Jurkat, Clone E6-1 (cell line): ENCODE data around the gene PYDC2. TPM values are rescaled to one million over a fixed set of nuclear protein-coding genes. Genes with fewer than 3 reads are reported as not detected.

Experiments
- DNase-seq: peaks from one replicate; pipeline ENCODE4 v3.0.0-alpha.2; 2011; ENCODE audit warnings: low read depth, low spot score
- H3K4me3 ChIP-seq: 2 replicates; pipeline ENCODE4 v1.5.1; 2011; ENCODE audit warnings: mild to moderate bottlenecking, low read length, control low read depth, moderate library complexity
- polyA plus RNA-seq: library from polyadenylated mRNA; unstranded; fragments of >200 nt; gene quantifications from one replicate; pipeline ENCODE4 v1.2.1, GENCODE V29; 2012; ENCODE audit warnings: missing spikeins; ENCODE audit not compliant: insufficient read length, insufficient read depth

PYDC2 gene
- polyA plus RNA-seq: not detected

- no peak within 1 kb of the TSS for H3K4me3 ChIP-seq
- no peak for DNase-seq
Observed at GRCh38 chr3:191461113-191461595, at the start of gene PYDC2. Gene PYDC2 (plus strand): TSS chr3:191461163. CDS start chr3:191461163, 0 bp downstream.

DNA sequence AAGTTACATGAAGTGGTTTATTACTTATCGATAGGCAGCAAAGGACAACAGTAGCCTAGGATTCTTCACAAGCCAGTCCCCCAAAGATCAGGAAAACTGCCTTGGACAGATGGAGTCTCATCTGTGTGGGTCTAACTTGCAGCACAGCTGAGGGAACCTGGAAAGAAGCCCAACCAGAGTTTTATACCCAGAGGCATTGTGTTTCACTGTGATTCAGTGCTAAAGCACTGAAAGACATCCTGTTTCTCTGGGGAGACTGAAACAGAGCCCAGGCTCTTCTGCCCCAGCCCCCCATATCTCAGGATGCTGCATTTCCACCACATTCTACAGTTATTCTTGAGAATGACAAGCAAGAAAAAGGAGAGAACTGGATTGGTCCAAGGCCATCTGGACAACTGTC lies 48.2 kb upstream of the PYDC2 start:
- H3K4me3 ChIP-seq: no peak overlapping the region
- no peak for DNase-seq

DNA sequence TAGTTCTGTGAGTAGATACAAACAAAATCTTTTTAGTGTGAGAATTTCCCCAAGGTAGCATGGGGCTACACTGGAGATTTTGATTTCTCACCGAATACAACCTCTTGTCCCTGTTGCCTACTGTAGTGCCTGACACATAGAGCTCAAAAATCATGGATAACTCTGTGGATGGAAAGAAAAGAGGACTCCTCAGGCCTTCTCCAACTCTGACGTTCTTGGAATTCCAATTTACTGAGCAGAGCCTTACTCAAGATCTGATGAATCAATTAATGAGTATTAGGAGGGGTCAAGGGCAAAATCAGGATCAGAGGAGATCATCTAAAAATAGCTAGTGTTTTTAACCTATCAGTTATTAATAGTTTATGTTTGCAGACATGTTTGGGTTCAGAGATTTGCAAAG lies 46.7 kb upstream of the PYDC2 start:
- no peak for DNase-seq
- no peak overlapping the region for H3K4me3 ChIP-seq

DNA sequence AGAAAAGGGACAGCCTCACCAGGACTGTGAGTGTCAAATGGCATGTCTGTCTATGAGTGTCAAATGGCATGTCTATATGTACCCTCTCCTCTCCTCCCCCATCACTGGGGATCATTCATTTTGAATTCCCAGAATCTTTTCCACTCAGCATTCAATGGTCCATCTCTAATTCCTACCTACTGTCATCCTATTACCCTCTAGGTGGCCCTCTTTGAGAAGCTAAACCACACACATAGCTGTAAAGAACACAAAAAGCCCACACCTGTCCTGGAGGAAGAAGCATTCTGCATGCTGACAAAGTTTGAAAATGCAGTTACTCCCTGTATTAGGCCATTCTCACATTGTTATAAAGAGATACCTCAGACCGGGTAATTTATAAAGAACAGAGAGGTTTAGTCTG lies 46.2 kb upstream of the PYDC2 start:
- DNase-seq: no peak
- H3K4me3 ChIP-seq: no peak overlapping the region

- no peak overlapping the region for H3K4me3 ChIP-seq
- DNase-seq: no peak
Observed at GRCh38 chr3:191415566-191415965, 45.4 kb upstream of the PYDC2 start.

GRCh38 chr3:191417457-191417729 lies 43.6 kb upstream of the PYDC2 start:
- no peak overlapping the region for H3K4me3 ChIP-seq
- DNase-seq: no peak

DNA sequence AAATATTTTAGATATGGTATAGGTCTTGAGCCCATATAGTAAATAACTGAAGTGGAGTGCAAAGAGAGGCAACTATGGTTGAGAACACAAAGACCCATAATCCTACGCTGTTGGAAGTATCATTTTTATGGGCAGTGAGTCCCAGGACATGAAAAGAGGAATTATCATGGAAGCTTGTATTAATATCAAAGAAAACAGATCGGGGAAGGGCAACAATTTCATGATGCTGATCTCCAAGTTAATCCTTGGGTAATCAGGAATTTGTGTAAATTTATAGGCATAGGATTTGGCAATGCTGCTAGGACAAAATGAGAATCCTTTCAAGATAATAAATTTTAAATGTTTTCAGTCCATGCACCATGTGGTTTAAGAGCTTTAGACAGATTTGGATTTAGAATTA lies 40.2 kb upstream of the PYDC2 start:
- no peak for DNase-seq

DNA sequence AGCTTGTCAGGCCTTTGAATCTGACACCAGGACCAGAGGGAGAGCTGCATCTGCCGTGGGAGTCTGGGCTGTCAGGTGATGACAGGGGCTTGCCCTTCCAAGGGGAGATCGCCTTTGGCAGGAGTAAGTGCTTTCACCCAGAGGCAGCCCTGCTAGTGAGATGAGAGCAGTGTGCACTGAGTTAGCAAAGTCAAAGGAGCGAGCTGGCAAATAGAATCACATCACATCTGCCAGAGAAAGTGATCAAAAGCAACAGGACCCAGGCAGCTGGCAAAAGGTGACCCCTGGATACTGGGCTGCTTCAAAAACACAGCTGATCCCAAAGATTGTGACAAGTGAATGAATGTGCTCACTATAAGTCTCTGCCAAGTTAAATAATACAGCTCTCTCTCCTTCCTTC lies 36.1 kb upstream of the PYDC2 start:
- DNase-seq: no peak
- no peak overlapping the region for H3K4me3 ChIP-seq

More for the DNA sequence above, 40.2 kb upstream of the PYDC2 start:
- H3K4me3 ChIP-seq: no peak overlapping the region

GRCh38 chr3:191425322-191425734 lies 35.6 kb upstream of the PYDC2 start:
- no peak overlapping the region for H3K4me3 ChIP-seq
- no peak for DNase-seq

DNA sequence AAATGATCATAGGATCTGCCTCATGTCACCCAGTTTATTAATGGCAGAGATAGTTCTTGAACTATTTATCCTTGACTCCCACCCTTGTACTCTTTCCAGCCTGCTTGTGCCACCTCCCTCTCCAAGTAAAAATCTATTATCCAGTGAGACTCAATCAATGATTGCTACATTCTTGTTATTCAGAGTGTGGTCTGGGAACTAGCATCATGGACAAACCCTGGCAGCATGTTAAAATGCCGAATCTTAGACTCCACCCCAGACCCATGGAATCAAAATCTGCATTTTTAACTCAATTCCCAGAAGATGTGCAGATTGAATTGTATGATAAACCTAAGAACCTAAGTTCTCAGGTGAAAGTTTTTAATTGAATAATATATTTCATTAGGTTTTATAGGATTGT lies 34.7 kb upstream of the PYDC2 start:
- no peak for DNase-seq
- no peak overlapping the region for H3K4me3 ChIP-seq

DNA sequence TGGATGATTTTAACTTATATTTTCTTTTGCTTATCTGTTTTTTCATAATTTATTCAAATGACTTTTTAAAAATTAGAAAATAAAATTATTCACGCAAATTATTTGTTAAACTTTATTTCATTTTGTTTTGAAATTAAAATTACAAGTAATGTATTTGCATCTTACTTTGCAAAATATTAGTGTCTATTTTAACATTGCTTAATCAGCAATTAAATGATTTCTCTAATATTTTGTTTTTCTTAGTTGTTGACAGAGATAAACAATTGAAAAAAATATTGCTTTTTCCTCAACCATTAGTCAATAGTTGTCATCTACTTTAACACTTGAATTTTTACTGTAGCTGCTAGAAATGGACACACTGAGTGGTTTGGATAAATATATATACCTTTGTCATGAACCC lies 32.8 kb upstream of the PYDC2 start:
- no peak overlapping the region for H3K4me3 ChIP-seq
- no peak for DNase-seq

- DNase-seq: no peak
- H3K4me3 ChIP-seq: no peak overlapping the region
Observed at GRCh38 chr3:191430103-191430502, 30.9 kb upstream of the PYDC2 start.

- DNase-seq: no peak
- H3K4me3 ChIP-seq: no peak overlapping the region
Observed at GRCh38 chr3:191431160-191431822, 29.7 kb upstream of the PYDC2 start.

GRCh38 chr3:191432162-191432561 lies 28.8 kb upstream of the PYDC2 start:
- no peak for DNase-seq
- H3K4me3 ChIP-seq: no peak overlapping the region

- no peak for DNase-seq
- no peak overlapping the region for H3K4me3 ChIP-seq
Observed at GRCh38 chr3:191434024-191434423, 26.9 kb upstream of the PYDC2 start.

DNA sequence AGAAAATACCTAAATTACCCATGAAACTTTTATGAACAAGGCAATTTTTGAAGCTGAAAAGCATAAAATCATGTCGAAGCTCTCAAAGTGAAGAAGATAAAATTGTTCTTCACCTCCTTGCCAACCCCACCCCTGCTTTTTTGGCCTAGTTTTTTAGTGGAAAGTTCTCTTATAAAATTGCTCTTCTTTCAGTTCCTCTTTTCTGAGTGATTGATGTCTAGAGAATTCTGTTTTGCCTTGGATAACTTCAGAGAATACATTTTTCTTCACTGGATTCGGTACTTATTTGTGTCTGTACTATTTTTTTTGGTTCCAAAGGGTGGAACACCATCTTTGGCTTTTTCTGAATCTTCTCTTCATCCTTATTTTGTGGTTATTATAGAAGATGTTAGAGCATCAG lies 25.0 kb upstream of the PYDC2 start:
- H3K4me3 ChIP-seq: no peak overlapping the region
- DNase-seq: no peak

DNA sequence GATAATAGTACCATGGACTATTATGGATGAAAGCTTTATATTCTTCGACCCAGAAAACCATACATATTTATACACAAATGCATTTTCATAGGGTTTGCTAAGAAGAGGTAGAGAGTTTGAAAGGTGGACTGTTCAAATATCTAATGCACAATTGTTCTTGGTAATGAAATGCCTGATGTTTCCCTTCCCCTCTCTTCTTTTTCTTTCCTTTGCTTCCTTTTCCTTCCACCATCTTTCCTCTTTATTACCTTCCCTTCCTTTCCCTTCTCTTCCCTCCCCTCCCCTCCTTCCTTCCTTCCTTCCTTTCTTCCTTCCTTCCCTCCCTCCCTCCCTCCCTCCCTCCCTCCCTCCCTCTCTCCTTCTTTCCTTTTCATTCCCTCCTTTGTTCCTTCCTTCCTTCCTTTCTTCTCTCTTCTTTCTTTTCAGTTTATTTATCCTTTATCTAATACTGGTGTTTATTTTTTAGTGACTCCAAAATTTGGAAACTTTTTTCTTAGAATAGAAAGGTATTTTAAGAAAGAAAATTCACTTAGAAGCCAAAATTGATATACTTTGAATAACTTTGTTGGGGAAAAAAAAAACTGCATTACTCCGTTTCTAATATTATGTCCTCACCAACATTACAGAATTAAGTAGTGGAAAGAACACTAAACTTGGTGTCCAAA lies 22.7 kb upstream of the PYDC2 start:
- no peak overlapping the region for H3K4me3 ChIP-seq
- no peak for DNase-seq

DNA sequence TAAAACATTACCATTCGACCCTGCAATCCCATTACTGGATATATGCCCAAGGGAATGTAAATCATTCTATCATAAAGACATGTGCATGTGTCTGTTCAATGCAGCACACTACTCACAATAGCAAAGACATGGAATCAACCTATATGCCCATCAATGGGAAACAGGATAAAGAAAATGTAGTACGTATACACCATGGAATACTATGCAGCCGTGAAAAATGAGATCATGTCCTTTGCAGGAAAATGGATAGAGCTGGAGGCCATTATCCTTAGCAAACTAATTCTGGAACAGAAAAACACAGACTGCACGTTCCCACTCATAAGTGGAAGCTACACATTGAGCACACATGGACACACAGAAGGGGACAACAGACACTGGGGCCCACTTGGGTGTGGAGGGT lies 20.4 kb upstream of the PYDC2 start:
- H3K4me3 ChIP-seq: no peak overlapping the region
- no peak for DNase-seq

DNA sequence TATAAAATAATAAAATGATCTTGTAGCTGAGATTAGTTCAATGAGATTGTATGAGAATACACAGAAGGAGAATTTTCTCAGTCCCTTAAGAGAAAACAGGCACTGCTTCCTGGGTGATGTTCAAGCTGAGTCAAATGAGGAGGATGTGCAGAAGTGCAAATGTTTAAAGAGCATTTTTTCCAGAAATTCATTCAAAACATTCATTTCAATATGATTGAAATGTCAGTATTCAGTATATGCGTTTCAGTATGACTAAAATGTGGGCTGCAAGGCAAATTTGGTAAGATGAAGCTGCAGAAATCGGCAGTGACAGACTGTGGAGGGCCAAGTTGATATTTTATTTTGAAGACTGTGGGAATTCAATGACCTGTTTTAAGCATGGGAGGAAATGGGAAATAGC lies 19.3 kb upstream of the PYDC2 start:
- no peak for DNase-seq
- no peak overlapping the region for H3K4me3 ChIP-seq

DNA sequence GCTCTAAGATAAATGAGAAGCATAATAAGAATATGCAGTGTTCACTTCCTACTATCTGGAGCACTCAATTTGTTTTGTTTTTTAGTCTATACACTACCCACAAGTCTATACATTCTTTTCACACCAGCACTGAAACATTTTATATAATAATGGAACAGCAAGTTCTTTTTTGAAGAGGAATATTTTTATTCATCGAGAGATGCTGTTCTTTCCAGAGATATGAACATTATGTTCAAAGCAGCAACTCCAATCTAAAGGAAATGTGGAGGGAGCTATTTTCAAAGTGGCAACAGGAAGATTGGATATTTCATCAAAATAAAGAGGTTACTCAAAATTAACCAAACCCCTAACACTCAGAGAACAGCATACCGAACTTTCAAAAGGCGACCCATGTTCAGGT lies 16.4 kb upstream of the PYDC2 start:
- no peak overlapping the region for H3K4me3 ChIP-seq

DNA sequence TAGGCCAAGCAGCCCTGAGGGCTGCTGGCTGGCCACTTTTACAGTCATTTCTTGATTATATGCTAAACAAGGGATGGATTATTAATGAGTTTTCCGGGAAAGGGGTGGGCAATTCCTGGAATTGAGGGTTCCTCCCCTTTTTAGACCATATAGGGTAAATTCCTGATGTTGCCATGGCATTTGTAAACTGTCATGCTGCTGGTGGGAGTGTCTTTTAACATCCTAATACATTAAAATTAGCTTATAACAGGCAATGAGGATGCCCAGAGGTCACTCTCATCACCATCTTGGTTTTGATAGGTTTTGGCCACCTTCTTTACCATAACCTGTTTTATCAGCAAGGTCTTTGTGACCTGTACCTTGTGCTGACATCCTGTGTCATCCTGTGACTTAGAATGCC lies 11.7 kb upstream of the PYDC2 start:
- no peak overlapping the region for H3K4me3 ChIP-seq

More for the DNA sequence above, 16.4 kb upstream of the PYDC2 start:
- DNase-seq: no peak

More for the DNA sequence above, 11.7 kb upstream of the PYDC2 start:
- DNase-seq: no peak
